Tibial nerve (tissue), 4 donors: ENCODE measurements around the gene DUT. TPM values are rescaled to one million over a fixed set of nuclear protein-coding genes. Genes with fewer than 3 reads are reported as not detected.

Source experiments
- DNase-seq, 2 donors: peaks; one replicate each; pipeline ENCODE4 v3.0.0-alpha.2; 2019; ENCODE audit warnings: low spot score in 2 of 2
- H3K27ac ChIP-seq, 4 donors: fragments of 200-600 bp; sonication (generic) in 3 of 4; one replicate each; pipeline ENCODE4 v1.5.1; 2017 to 2019; ENCODE audit warnings: mild to moderate bottlenecking in 1 of 4
- H3K27me3 ChIP-seq, 2 donors: fragments of 200-600 bp; sonication (generic) in 1 of 2; one replicate each; pipeline versions ENCODE4 v1.5.1 to v1.6.0; 2017 to 2019
- H3K36me3 ChIP-seq, 3 donors: fragments of 200-600 bp; sonication (generic); one replicate each; pipeline ENCODE4 v1.5.1; 2018 to 2019
- H3K4me1 ChIP-seq, 4 donors: fragments of 200-600 bp; sonication (generic) in 3 of 4; one replicate each; pipeline ENCODE4 v1.5.1; 2017 to 2019
- H3K4me3 ChIP-seq, 4 donors: fragments of 200-600 bp; sonication (generic) in 3 of 4; one replicate each; pipeline ENCODE4 v1.5.1; 2017 to 2019; ENCODE audit warnings: mild to moderate bottlenecking in 1 of 4, moderate library complexity in 1 of 4
- H3K9me3 ChIP-seq, 4 donors: fragments of 200-600 bp; sonication (generic) in 3 of 4; one replicate each; pipeline ENCODE4 v1.5.1; 2017 to 2019
- CTCF ChIP-seq, 5 experiments: fragments of 200-600 bp in 3 of 5; fragments of 450-650 bp in 2 of 5; sonication (generic) in 3 of 5; IDR thresholded peaks; one replicate each; pipeline ENCODE4 v1.5.1; 2016 to 2019; ENCODE audit warnings: antibody characterized with exemption in 5 of 5, mild to moderate bottlenecking in 3 of 5, moderate library complexity in 2 of 5
- EP300 ChIP-seq, 2 donors: sonication (generic); formaldehyde crosslinking; IDR thresholded peaks; one replicate each; pipeline ENCODE4 v1.6.1; 2017; ENCODE audit warnings: antibody characterized with exemption in 2 of 2, mild to moderate bottlenecking in 1 of 2
- POLR2A ChIP-seq, 2 donors: fragments of 450-650 bp; IDR thresholded peaks; one replicate each; pipeline ENCODE4 v1.6.1; 2017; ENCODE audit warnings: antibody characterized with exemption in 2 of 2, mild to moderate bottlenecking in 2 of 2, moderate library complexity in 2 of 2
- WGBS, 2 donors: methylation state at CpG; one replicate each; pipeline ENCODE4 v1.1.5; 2018; 5-methylcytosine and 5-hydroxymethylcytosine counted together
- total RNA-seq, 4 donors: library from RNA; depleted of rRNA; stranded (reverse); fragments of >200 nt; gene quantifications; one replicate each; pipeline ENCODE4 v1.1.0, GENCODE V29; 2016

Gene DUT
- total RNA-seq, 4 donors from 2014 or later, result 82.8 to 160 (median 123) TPM

DNA sequence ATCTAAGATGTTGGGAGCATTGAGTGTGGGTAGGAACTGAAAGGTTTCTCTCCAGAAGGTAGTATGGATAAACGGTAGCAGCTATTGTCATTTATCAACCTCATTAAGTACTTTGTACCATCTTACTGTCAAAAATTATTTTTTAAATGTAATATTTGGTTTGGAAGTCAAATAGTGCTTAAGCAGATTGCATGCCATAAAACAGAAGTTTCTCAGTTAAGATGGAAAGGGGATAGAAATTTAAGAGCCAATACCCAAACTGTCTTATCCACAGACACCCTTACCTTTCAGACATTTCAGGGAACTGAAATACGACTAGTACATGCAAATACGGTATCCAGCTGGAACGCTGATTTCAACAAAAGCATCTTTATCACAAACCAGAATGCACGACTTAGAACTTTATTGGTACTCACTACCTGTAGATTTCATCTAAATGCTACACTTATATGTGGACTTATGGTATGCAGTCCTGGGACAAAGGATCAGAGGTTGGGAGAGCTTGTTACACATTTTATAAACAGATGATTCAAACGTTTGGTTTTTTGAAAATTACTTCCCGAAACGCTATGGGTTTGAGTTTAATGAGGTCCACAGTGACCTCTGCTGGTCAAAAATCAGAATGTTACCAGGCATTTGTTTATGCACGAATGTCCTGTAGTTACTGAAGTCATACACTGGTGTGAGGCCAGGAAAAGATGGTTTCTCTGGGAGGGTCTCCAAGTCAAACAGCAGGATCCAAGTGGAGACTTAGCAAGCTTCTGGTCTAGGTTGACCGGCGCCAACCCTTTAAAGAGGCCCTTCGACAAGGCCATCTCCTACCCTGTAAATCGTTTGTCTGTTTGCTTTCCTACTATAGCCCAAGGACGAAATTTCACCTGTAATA lies 45.7 kb upstream of the DUT start:
- peak overlapping the region in 1 of 4 donors; percentile 34 for H3K27ac ChIP-seq
- TF ChIP-seq POLR2A (IDR thresholded peaks at IDR 0.05), result no peak
- TF ChIP-seq CTCF (IDR thresholded peaks at IDR 0.05), result peak; percentile 64 to 81 (median 73)
- no peak for TF ChIP-seq EP300 (IDR thresholded peaks at IDR 0.05)
- 21 to 22% methylated on average over 14 of the region's 14 CpGs for WGBS, 2 donors
- peak overlapping the region in 3 of 4 donors; percentile 11 to 39 (median 15) for H3K4me3 ChIP-seq
- H3K36me3 ChIP-seq, result no peaks in the 10 kb centered on the region
- no peaks in the 10 kb centered on the region for H3K27me3 ChIP-seq
- DNase-seq, result peak in 1 of 2 donors; percentile 93
- peaks cover 0 to 14% (median 0%) of the 10 kb centered on the region in 4 donors for H3K4me1 ChIP-seq
- no peaks in the 10 kb centered on the region for H3K9me3 ChIP-seq

GRCh38 chr15:48289628-48290027 lies 41.6 kb upstream of the DUT start:
- H3K27me3 ChIP-seq, result no peaks in the 10 kb centered on the region
- no peak overlapping the region for H3K27ac ChIP-seq
- 88 to 95% methylated on average over 2 of the region's 2 CpGs for WGBS, 2 donors
- no peak for TF ChIP-seq EP300 (IDR thresholded peaks at IDR 0.05)
- no peak for TF ChIP-seq CTCF (IDR thresholded peaks at IDR 0.05)
- DNase-seq, result no peak
- no peak overlapping the region for H3K4me3 ChIP-seq
- H3K9me3 ChIP-seq, result no peaks in the 10 kb centered on the region
- H3K4me1 ChIP-seq, result peaks cover 0 to 10% (median 0%) of the 10 kb centered on the region in 4 donors
- no peaks in the 10 kb centered on the region for H3K36me3 ChIP-seq

DNA sequence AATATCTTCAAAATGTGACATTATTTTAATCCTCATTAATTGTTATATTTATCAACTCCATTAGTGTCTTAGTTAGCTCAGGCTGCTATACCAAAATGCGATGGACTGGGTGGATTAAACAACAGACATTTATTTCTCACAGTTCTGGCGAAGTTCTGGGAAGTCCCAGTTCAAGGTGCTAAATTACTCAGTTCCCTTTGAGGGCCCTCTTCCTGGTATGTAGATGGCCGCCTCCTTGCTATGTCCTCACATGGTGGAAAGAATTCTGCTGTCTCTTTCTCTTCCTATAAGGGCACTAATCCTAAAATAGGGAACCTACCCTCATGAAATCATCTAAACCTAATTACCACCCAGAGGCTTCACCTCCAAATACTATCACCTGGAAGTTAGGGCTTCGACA lies 38.8 kb upstream of the DUT start:
- 92 to 99% methylated on average over 4 of the region's 4 CpGs for WGBS, 2 donors

DNA sequence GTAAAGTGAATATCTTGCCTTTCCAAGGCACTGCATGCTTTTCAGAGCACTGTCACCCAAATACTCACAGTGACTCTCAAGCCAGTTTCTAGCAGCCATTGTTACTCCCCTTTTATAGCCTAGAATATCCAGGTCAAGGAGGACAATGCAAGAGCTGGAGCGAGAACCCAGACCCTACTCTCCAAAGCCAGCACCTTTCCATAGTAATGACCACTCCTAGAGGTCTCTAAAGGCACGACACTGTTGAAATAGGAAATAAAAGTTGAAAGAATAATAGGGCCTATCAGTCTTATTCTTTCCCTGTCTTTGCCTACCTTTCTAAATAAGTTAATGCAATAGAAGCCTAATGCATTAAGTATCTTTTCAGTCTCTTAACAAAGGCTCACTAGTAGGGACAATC lies 33.6 kb upstream of the DUT start:
- Histone ChIP-seq H3K4me1 (no peaks in the 10 kb centered on the region), H3K36me3 (no peaks in the 10 kb centered on the region), H3K27ac (no peak overlapping the region), H3K9me3 (no peaks in the 10 kb centered on the region), H3K27me3 (no peaks in the 10 kb centered on the region), H3K4me3 (no peak overlapping the region)
- no peak for DNase-seq
- 93% methylated on average over 2 of the region's 2 CpGs for WGBS, 2 donors
- no peak for TF ChIP-seq POLR2A (IDR thresholded peaks at IDR 0.05)
- TF ChIP-seq EP300 (IDR thresholded peaks at IDR 0.05), result no peak
- no peak for TF ChIP-seq CTCF (IDR thresholded peaks at IDR 0.05)

More for the DNA sequence above, 38.8 kb upstream of the DUT start:
- Histone ChIP-seq H3K4me1 (no peaks in the 10 kb centered on the region), H3K9me3 (no peaks in the 10 kb centered on the region), H3K36me3 (no peaks in the 10 kb centered on the region), H3K4me3 (no peak overlapping the region), H3K27me3 (no peaks in the 10 kb centered on the region), H3K27ac (no peak overlapping the region)
- no peak for DNase-seq
- TF ChIP-seq POLR2A (IDR thresholded peaks at IDR 0.05), result no peak
- no peak for TF ChIP-seq CTCF (IDR thresholded peaks at IDR 0.05)
- TF ChIP-seq EP300 (IDR thresholded peaks at IDR 0.05), result no peak

DNA sequence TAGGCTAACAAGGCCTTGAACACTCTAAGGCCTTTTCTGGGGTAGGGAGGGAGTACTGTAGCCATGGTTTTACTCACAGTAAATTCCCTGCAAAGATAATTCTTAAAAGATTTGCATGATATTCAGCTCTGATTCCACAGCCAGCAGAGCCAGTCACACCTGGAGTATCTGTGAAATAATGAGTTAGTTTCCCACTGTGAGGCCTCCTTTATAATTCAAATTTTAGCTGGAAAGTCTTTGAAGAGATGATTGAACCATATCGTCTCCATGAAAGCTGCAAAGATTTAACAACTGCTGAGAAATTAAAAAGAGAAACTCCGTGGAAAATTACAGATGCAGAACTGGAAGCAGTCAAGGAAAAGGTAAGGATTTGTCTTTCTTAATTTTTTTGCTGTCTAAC lies 32.3 kb upstream of the DUT start:
- no peak for DNase-seq
- Histone ChIP-seq H3K9me3 (no peaks in the 10 kb centered on the region), H3K36me3 (no peaks in the 10 kb centered on the region), H3K27ac (no peak overlapping the region), H3K4me3 (no peak overlapping the region), H3K27me3 (no peaks in the 10 kb centered on the region), H3K4me1 (no peaks in the 10 kb centered on the region)
- TF ChIP-seq POLR2A (IDR thresholded peaks at IDR 0.05) (no peak), EP300 (IDR thresholded peaks at IDR 0.05) (no peak)
- WGBS, 2 donors, result 33 to 46% methylated on average over 2 of the region's 2 CpGs
